Measurements from ENCODE around the gene CASP6.

The CASP6 gene

GRCh38 chr4:109721033-109721432 lies 17.8 kb upstream of the CASP6 start:
- in situ Hi-C loops (cut with HindIII; ENCODE audit: low sequenced_read_pairs), result no loop called here
- H3K4me3 ChIP-seq (ENCODE audit: low read depth, low read length), result no peak overlapping the region
- DNase-seq (ENCODE audit: low read depth), result no peak
- TF ChIP-seq CTCF (IDR thresholded peaks at IDR 0.05; ENCODE audit: low read depth, low read length, missing control alignments), result no peak

GRCh38 chr4:109719604-109720003 lies 16.4 kb upstream of the CASP6 start:
- DNase-seq (ENCODE audit: low read depth), result no peak
- TF ChIP-seq CTCF (IDR thresholded peaks at IDR 0.05; ENCODE audit: low read depth, low read length, missing control alignments), result no peak
- in situ Hi-C loops (cut with HindIII; ENCODE audit: low sequenced_read_pairs), result no loop called here
- H3K4me3 ChIP-seq (ENCODE audit: low read depth, low read length), result no peak overlapping the region

GRCh38 chr4:109718759-109719158 lies 15.5 kb upstream of the CASP6 start:
- no peak overlapping the region for H3K4me3 ChIP-seq (ENCODE audit: low read depth, low read length)
- DNase-seq (ENCODE audit: low read depth), result no peak
- in situ Hi-C loops (cut with HindIII; ENCODE audit: low sequenced_read_pairs), result no loop called here
- TF ChIP-seq CTCF (IDR thresholded peaks at IDR 0.05; ENCODE audit: low read depth, low read length, missing control alignments), result no peak

- no peak for DNase-seq (ENCODE audit: low read depth)
These were observed 10.3 kb upstream of the CASP6 start for GRCh38 chr4:109713500-109713899.

GRCh38 chr4:109708990-109709389 lies 5.7 kb upstream of the CASP6 start:
- DNase-seq (ENCODE audit: low read depth), result no peak
- no peak overlapping the region for H3K4me3 ChIP-seq (ENCODE audit: low read depth, low read length)
- in situ Hi-C loops (cut with HindIII; ENCODE audit: low sequenced_read_pairs), result no loop called here
- TF ChIP-seq CTCF (IDR thresholded peaks at IDR 0.05; ENCODE audit: low read depth, low read length, missing control alignments), result no peak

More at GRCh38 chr4:109713500-109713899, 10.3 kb upstream of the CASP6 start:
- in situ Hi-C loops (cut with HindIII; ENCODE audit: low sequenced_read_pairs), result no loop called here
- no peak overlapping the region for H3K4me3 ChIP-seq (ENCODE audit: low read depth, low read length)
- TF ChIP-seq CTCF (IDR thresholded peaks at IDR 0.05; ENCODE audit: low read depth, low read length, missing control alignments), result no peak

- no peak overlapping the region for H3K4me3 ChIP-seq (ENCODE audit: low read depth, low read length)
- TF ChIP-seq CTCF (IDR thresholded peaks at IDR 0.05; ENCODE audit: low read depth, low read length, missing control alignments), result no peak
- in situ Hi-C loops (cut with HindIII; ENCODE audit: low sequenced_read_pairs), result no loop called here
- DNase-seq (ENCODE audit: low read depth), result no peak
These were observed 5.2 kb upstream of the CASP6 start for GRCh38 chr4:109708435-109708834.
